Cardiac muscle cell (in vitro differentiated cells and primary cell): ENCODE measurements around the gene RAD23A. TPM values are rescaled to one million over a fixed set of nuclear protein-coding genes. Genes with fewer than 3 reads are reported as not detected.

Source experiments
- DNase-seq, 2 donors: peaks; one replicate each; pipeline versions ENCODE4 v3.0.0 to v3.0.0-alpha.2; 2010 to 2017; ENCODE audit warnings: low read depth in 1 of 2, low spot score in 1 of 2
- H3K27ac ChIP-seq: fragments of 200-600 bp; sonication (generic); 2 replicates; pipeline ENCODE4 v1.5.1; 2016
- H3K27me3 ChIP-seq: fragments of 200-600 bp; sonication (generic); 2 replicates; pipeline ENCODE4 v1.6.0; 2016; ENCODE audit warnings: control low read depth
- H3K36me3 ChIP-seq: fragments of 200-600 bp; sonication (generic); 2 replicates; pipeline ENCODE4 v1.5.1; 2016; ENCODE audit warnings: control low read depth
- H3K4me1 ChIP-seq: fragments of 200-600 bp; sonication (generic); 2 replicates; pipeline ENCODE4 v1.8.1; 2017; ENCODE audit warnings: low read depth, mild to moderate bottlenecking, mixed run types
- H3K4me3 ChIP-seq: fragments of 200-600 bp; sonication (generic); 2 replicates; pipeline ENCODE4 v1.5.1; 2016; ENCODE audit warnings: mild to moderate bottlenecking
- H3K9me3 ChIP-seq: fragments of 200-600 bp; sonication (generic); 2 replicates; pipeline ENCODE4 v1.5.1; 2017; ENCODE audit warnings: low read depth, mild to moderate bottlenecking, control low read depth
- CTCF ChIP-seq: IDR thresholded peaks from 2 replicates; pipeline ENCODE4 v1.5.1; 2012; ENCODE audit warnings: low read depth, mild to moderate bottlenecking, low read length
- polyA plus RNA-seq: library from polyadenylated mRNA; unstranded; fragments of >200 nt; fragmentation: Nextera tagmentation; extraction: Ambion mirVana; gene quantifications from 2 replicates; pipeline ENCODE4 v1.2.1, GENCODE V29; 2016
- total RNA-seq: library from RNA; depleted of rRNA; stranded (reverse); fragments of >200 nt; gene quantifications from 2 replicates; pipeline ENCODE4 v1.2.3, GENCODE V29; 2016

RAD23A gene
- total and polyA plus RNA-seq, 2 experiments from 2014 or later = 182 to 191 TPM

- no peaks in the 10 kb centered on the region for H3K27me3 ChIP-seq
- H3K9me3 ChIP-seq = no peaks in the 10 kb centered on the region
- peaks cover 12% of the 10 kb centered on the region for H3K4me1 ChIP-seq
- TF ChIP-seq CTCF = no peak
- no peak overlapping the region for H3K4me3 ChIP-seq
- DNase-seq = no peak
- peaks cover 39% of the 10 kb centered on the region for H3K36me3 ChIP-seq
- peak overlapping the region; percentile 42 for H3K27ac ChIP-seq
Observed at GRCh38 chr19:12940897-12941296, 4.8 kb upstream of the RAD23A start.

GRCh38 chr19:12943437-12944044 lies 2.1 kb upstream of the RAD23A start:
- Histone ChIP-seq H3K4me3 (no peak overlapping the region), H3K9me3 (no peaks in the 10 kb centered on the region), H3K4me1 (peaks cover 13% of the 10 kb centered on the region), H3K27me3 (no peaks in the 10 kb centered on the region), H3K27ac (peak overlapping the region; percentile 41), H3K36me3 (peaks cover 50% of the 10 kb centered on the region)
- TF ChIP-seq CTCF = no peak
- no peak for DNase-seq

GRCh38 chr19:12944104-12944674 lies 1.5 kb upstream of the RAD23A start:
- no peak for TF ChIP-seq CTCF
- Histone ChIP-seq H3K9me3 (no peaks in the 10 kb centered on the region), H3K4me1 (peaks cover 13% of the 10 kb centered on the region), H3K36me3 (peaks cover 56% of the 10 kb centered on the region), H3K27me3 (no peaks in the 10 kb centered on the region), H3K4me3 (no peak overlapping the region), H3K27ac (peak overlapping the region; percentile 98)
- no peak for DNase-seq

- H3K9me3 ChIP-seq = no peaks in the 10 kb centered on the region
- no peaks in the 10 kb centered on the region for H3K27me3 ChIP-seq
- peaks cover 4% of the 10 kb centered on the region for H3K4me1 ChIP-seq
- H3K27ac ChIP-seq = peak overlapping the region; percentile 98
- peaks cover 52% of the 10 kb centered on the region for H3K36me3 ChIP-seq
- DNase-seq = peak; percentile 87 to 91
- TF ChIP-seq CTCF = no peak
- peak overlapping the region; percentile 86 for H3K4me3 ChIP-seq
Observed at GRCh38 chr19:12946092-12946721, 545 bp downstream of the RAD23A start.

GRCh38 chr19:12946731-12947496 lies 1.3 kb downstream of the RAD23A start:
- Histone ChIP-seq H3K4me3 (peak overlapping the region; percentile 86), H3K27ac (peak overlapping the region; percentile 98), H3K9me3 (no peaks in the 10 kb centered on the region), H3K4me1 (peaks cover 4% of the 10 kb centered on the region), H3K27me3 (no peaks in the 10 kb centered on the region), H3K36me3 (peaks cover 46% of the 10 kb centered on the region)
- no peak for DNase-seq
- no peak for TF ChIP-seq CTCF
